GM19240 (cell line): Measurements from ENCODE around the gene ATF7.
"Not testable (repeated sequence)": the region's sequence is repeated elsewhere in the genome, so short reads cannot be mapped to it uniquely, and the experiment has no call there.

Experiments
- DNase-seq: peaks from one replicate; pipeline ENCODE4 v3.0.0; 2011; ENCODE audit warnings: low spot score; ENCODE audit not compliant: insufficient read length

The ATF7 gene

GRCh38 chr12:53567961-53568808 lies 58.0 kb downstream of the ATF7 start:
- DNase-seq, result no peak

- DNase-seq, result not testable (repeated sequence)
Measured at GRCh38 chr12:53565376-53565775, 60.8 kb downstream of the ATF7 start.

GRCh38 chr12:53564941-53565340 lies 61.2 kb downstream of the ATF7 start:
- no peak for DNase-seq

- DNase-seq, result no peak
Measured at GRCh38 chr12:53564278-53564677, 61.9 kb downstream of the ATF7 start.

- no peak for DNase-seq
Measured at GRCh38 chr12:53563452-53564028, 62.6 kb downstream of the ATF7 start.

GRCh38 chr12:53561590-53561953 lies 64.6 kb downstream of the ATF7 start:
- no peak for DNase-seq

GRCh38 chr12:53560912-53561589 lies 65.1 kb downstream of the ATF7 start:
- no peak for DNase-seq

- DNase-seq, result no peak
Measured at GRCh38 chr12:53560351-53560750, 65.8 kb downstream of the ATF7 start.

GRCh38 chr12:53558631-53559030 lies 67.6 kb downstream of the ATF7 start:
- DNase-seq, result no peak

- DNase-seq, result no peak
Measured at GRCh38 chr12:53552361-53553327, 73.5 kb downstream of the ATF7 start.

- DNase-seq, result no peak
Measured at GRCh38 chr12:53551889-53552291, 74.3 kb downstream of the ATF7 start.

GRCh38 chr12:53550595-53550994 lies 75.6 kb downstream of the ATF7 start:
- no peak for DNase-seq

- DNase-seq, result not testable (repeated sequence)
Measured at GRCh38 chr12:53550131-53550530, 76.1 kb downstream of the ATF7 start.

GRCh38 chr12:53548354-53548753 lies 77.8 kb downstream of the ATF7 start:
- not testable (repeated sequence) for DNase-seq

GRCh38 chr12:53543539-53543938 lies 82.6 kb downstream of the ATF7 start:
- DNase-seq, result peak; percentile 56

- DNase-seq, result no peak
Measured at GRCh38 chr12:53539526-53539925, 86.7 kb downstream of the ATF7 start.

GRCh38 chr12:53538209-53538689 lies 87.9 kb downstream of the ATF7 start:
- no peak for DNase-seq

- no peak for DNase-seq
Measured at GRCh38 chr12:53536962-53537361, 89.2 kb downstream of the ATF7 start.

GRCh38 chr12:53533471-53533870 lies 92.7 kb downstream of the ATF7 start:
- DNase-seq, result no peak

- DNase-seq, result no peak
Measured at GRCh38 chr12:53532524-53533445, 93.4 kb downstream of the ATF7 start.
